K562 (cell line): Measurements from ENCODE around the gene SHISA9. TPM values are rescaled to one million over a fixed set of nuclear protein-coding genes. Genes with fewer than 3 reads are reported as not detected.

ENCODE experiments used
- ATAC-seq: fragments of 200-7000 bp; cut with Tn5 transposase; 3 replicates; pipeline ENCODE4 v1.9.1; 2020; ENCODE audit warnings: moderate library complexity
- BruUV-seq: library from RNA; stranded (reverse); fragments of 400-500 nt; replicated peaks from 2 replicates; lab custom pipeline; 2021; lab: Mats Ljungman, UMichigan
- CTCF ChIA-PET: fragments of 300-600 bp; formaldehyde crosslinking; extraction: SDS; loops from one replicate; lab custom pipeline; 2021; ENCODE audit warnings: low intra/inter-chr PET ratio; lab: Yijun Ruan, JAX
- POLR2A ChIA-PET: fragments of 300-600, 350-650 bp; sonication (Branson Sonifier 250); formaldehyde crosslinking; extraction: SDS; loops from one replicate; lab custom pipeline; 2021; ENCODE audit warnings: antibody characterized with exemption, inconsistent platforms; lab: Yijun Ruan, JAX
- DNase-seq, 4 experiments: peaks; one replicate each; pipeline versions ENCODE4 v3.0.0 to v3.0.0-alpha.2; 2011 to 2018; ENCODE audit warnings: low spot score in 3 of 4, mixed read lengths in 3 of 4; ENCODE audit errors: extremely low read depth in 1 of 4
- FAIRE-seq: peaks from 2 replicates; lab custom pipeline; 2011; peaks lifted over from hg19 to GRCh38; lab: Jason Lieb, UNC
- H2AFZ ChIP-seq: 2 replicates; pipeline ENCODE4 v1.6.0; 2011; ENCODE audit warnings: low read depth, low read length, control low read depth, inconsistent platforms
- H3K27ac ChIP-seq: fragments of 200-600 bp; 3 replicates; pipeline ENCODE4 v1.8.0; 2011; ENCODE audit warnings: low read depth, mild to moderate bottlenecking, control low read depth, inconsistent platforms, low read length, moderate library complexity, mixed read lengths; ENCODE audit errors: extremely low read depth
- H3K27me3 ChIP-seq, 2 experiments: fragments of 300-600 bp in 1 of 2; 2 replicates in 1 of 2; 3 replicates in 1 of 2; pipeline versions ENCODE4 v1.6.0 to v1.8.0; 2011; ENCODE audit warnings: inconsistent platforms in 2 of 2, low read length in 2 of 2, mild to moderate bottlenecking in 1 of 2, mixed read lengths in 1 of 2, moderate library complexity in 1 of 2; ENCODE audit not compliant: control insufficient read depth in 2 of 2, insufficient read depth in 2 of 2
- H3K36me3 ChIP-seq: fragments of 300-600 bp; 3 replicates; pipeline ENCODE4 v1.8.0; 2011; ENCODE audit warnings: mild to moderate bottlenecking, low read length, inconsistent platforms; ENCODE audit not compliant: control insufficient read depth, insufficient read depth
- H3K4me1 ChIP-seq, 2 experiments: fragments of 200-600 bp in 1 of 2; replicated peaks in 1 of 2; 2 replicates in 1 of 2; 3 replicates in 1 of 2; pipeline versions ENCODE4 v1.5.1 to v1.8.0; 2011; ENCODE audit warnings: inconsistent platforms in 2 of 2, low read length in 2 of 2, mild to moderate bottlenecking in 1 of 2, mixed read lengths in 1 of 2, moderate library complexity in 1 of 2; ENCODE audit not compliant: control insufficient read depth in 2 of 2, insufficient read depth in 2 of 2
- H3K4me2 ChIP-seq: 2 replicates; pipeline ENCODE4 v1.6.1; 2011; ENCODE audit warnings: low read length, control low read depth, inconsistent platforms, mixed read lengths; ENCODE audit not compliant: insufficient read depth
- H3K4me3 ChIP-seq: fragments of 200-600 bp; sonication (generic), shearing (Covaris generic); 2 replicates; pipeline ENCODE4 v1.5.1; 2016; ENCODE audit warnings: control low read depth, inconsistent platforms
- H3K79me2 ChIP-seq: fragments of 200-600 bp; 3 replicates; pipeline ENCODE4 v1.8.0; 2011; ENCODE audit warnings: low read length, inconsistent platforms; ENCODE audit not compliant: control insufficient read depth, insufficient read depth
- H3K9ac ChIP-seq, 2 experiments: 2 replicates each; pipeline versions ENCODE4 v1.6.0 to v1.6.1; 2011; ENCODE audit warnings: low read depth in 2 of 2, low read length in 2 of 2, control low read depth in 1 of 2, inconsistent platforms in 1 of 2, mild to moderate bottlenecking in 1 of 2, mixed read lengths in 1 of 2; ENCODE audit not compliant: insufficient read depth in 1 of 2
- H3K9me1 ChIP-seq: one replicate; pipeline ENCODE4 v1.6.0; 2011; ENCODE audit warnings: inconsistent platforms, mild to moderate bottlenecking, low read length, moderate library complexity; ENCODE audit not compliant: control insufficient read depth, insufficient read depth
- H3K9me3 ChIP-seq: replicated peaks from 2 replicates; pipeline ENCODE4 v1.5.1; 2011; ENCODE audit warnings: low read depth, low read length, inconsistent platforms; ENCODE audit not compliant: control insufficient read depth, insufficient read depth
- H4K20me1 ChIP-seq: replicated peaks from 2 replicates; pipeline ENCODE4 v1.6.1; 2011; ENCODE audit warnings: low read length, inconsistent platforms, mixed read lengths; ENCODE audit not compliant: control insufficient read depth, insufficient read depth
- AFF1 ChIP-seq, 2 experiments: fragments of 450-650 bp; IDR thresholded peaks; 2 replicates each; pipeline ENCODE4 v1.6.1; 2018; ENCODE audit warnings: mild to moderate bottlenecking in 2 of 2, low read depth in 1 of 2; ENCODE audit not compliant: partially characterized antibody in 2 of 2
- MAFF ChIP-seq: IDR thresholded peaks from 2 replicates; pipeline ENCODE4 v1.6.1; 2012; ENCODE audit warnings: low read length, improper control_type of control experiment
- NFE2L1 ChIP-seq: fragments of 450-650 bp; IDR thresholded peaks from 2 replicates; pipeline ENCODE4 v1.6.1; 2016; ENCODE audit warnings: missing genetic modification characterization, low read depth, mild to moderate bottlenecking, missing compliant biosample characterization, moderate library complexity, borderline replicate concordance
- NR2C2 ChIP-seq, 2 experiments: fragments of 200-800 bp in 1 of 2; sonication (Bioruptor generic) in 1 of 2; sonication (generic) in 1 of 2; formaldehyde crosslinking in 1 of 2; IDR thresholded peaks; 2 replicates each; pipeline versions ENCODE4 v1.6.1 to v1.8.0; 2016 to 2022; ENCODE audit warnings: mild to moderate bottlenecking in 1 of 2, missing compliant biosample characterization in 1 of 2, missing genetic modification characterization in 1 of 2, missing genetic modification reagents in 1 of 2
- NUFIP1 ChIP-seq: fragments of 450-650 bp; IDR thresholded peaks from 2 replicates; pipeline ENCODE4 v1.6.1; 2018; ENCODE audit not compliant: partially characterized antibody
- PRPF4 ChIP-seq: fragments of 200-400 bp; formaldehyde crosslinking; IDR thresholded peaks from one replicate; pipeline ENCODE4 v1.6.1; 2017; ENCODE audit warnings: low read length, low read depth, mild to moderate bottlenecking; ENCODE audit not compliant: insufficient read depth, poor library complexity, severe bottlenecking
- RAD21 ChIP-seq, 2 experiments: fragments of 250-450 bp in 1 of 2; fragments of 450-650 bp in 1 of 2; sonication (Bioruptor Pico) in 1 of 2; formaldehyde crosslinking in 1 of 2; IDR thresholded peaks in 1 of 2; conservative IDR thresholded peaks in 1 of 2; 2 replicates each; pipeline versions ENCODE4 v1.4.0 to v1.8.0; 2020 to 2022; ENCODE audit warnings: mild to moderate bottlenecking in 2 of 2, moderate library complexity in 1 of 2
- RFX7 ChIP-seq: fragments of 250-450 bp; sonication (Bioruptor Pico); IDR thresholded peaks from 2 replicates; pipeline ENCODE4 v1.5.1; 2021; ENCODE audit warnings: mild to moderate bottlenecking
- THRAP3 ChIP-seq: fragments of 450-650 bp; IDR thresholded peaks from 2 replicates; pipeline ENCODE4 v1.6.1; 2016; ENCODE audit warnings: mild to moderate bottlenecking, inconsistent platforms, borderline replicate concordance
- ZNF311 ChIP-seq: fragments of 250-450 bp; sonication (Bioruptor Pico); IDR thresholded peaks from 2 replicates; pipeline ENCODE4 v1.4.0; 2020; ENCODE audit warnings: mild to moderate bottlenecking, moderate library complexity
- ZNF316 ChIP-seq: fragments of 450-650 bp; IDR thresholded peaks from 2 replicates; pipeline ENCODE4 v1.6.1; 2016
- WGBS: fragments of 100-300 bp; shearing (Covaris generic); methylation state at CpG from one replicate; pipeline ENCODE4 v1.1.6; 2016; ENCODE audit warnings: low coverage, mixed read lengths; ENCODE audit not compliant: insufficient coverage; ENCODE audit errors: missing lambda C conversion rate; 5-methylcytosine and 5-hydroxymethylcytosine counted together
- in situ Hi-C: fragments of 300-500 bp; cut with MboI; formaldehyde crosslinking; loops from 4 replicates; pipeline ENCODE4 v1.15.0; 2018; ENCODE audit warnings: inconsistent platforms, mixed read lengths
- intact Hi-C: fragments of 100-400 bp; cut with micrococcal nuclease; formaldehyde crosslinking; loops from 2 replicates; pipeline ENCODE4 v1.14.2; 2022
- polyA plus RNA-seq, 8 experiments: library from polyadenylated mRNA; depleted of rRNA in 4 of 8; stranded (reverse) in 5 of 8; unstranded in 3 of 8; fragments of >200 nt; fragmentation: Nextera tagmentation in 2 of 8; fragmentation: Illumina TruSeq in 1 of 8; extraction: Ambion mirVana in 2 of 8; extraction: Trizol in 1 of 8; gene quantifications; 2 replicates each; pipeline versions ENCODE4 v1.2.1 to v1.2.3, GENCODE V29; 2011 to 2014; ENCODE audit warnings: inconsistent platforms in 1 of 8, missing spikeins in 1 of 8
- total RNA-seq, 7 experiments: library from RNA; depleted of rRNA in 6 of 7; stranded (reverse); fragments of >200 nt in 6 of 7; fragmentation: Illumina TruSeq in 2 of 7; extraction: Trizol in 2 of 7; gene quantifications; 2 replicates each; pipeline versions ENCODE4 v1.2.1 to v1.2.3, GENCODE V29; 2011 to 2021; ENCODE audit warnings: low replicate concordance in 1 of 7

The SHISA9 gene
- total and polyA plus RNA-seq, 9 of the 15 experiments (the other 6 are each of a cell fraction or from before 2014, with no cell fraction given) = under 0.01 to 0.16 (median 0.01) TPM; not detected in 6

- no TSS peak for BruUV-seq
- POLR2A ChIA-PET = no interaction called here
- TF ChIP-seq AFF1 (IDR thresholded peaks at IDR 0.05; ENCODE audit: low read depth in 1 of 2, partially characterized antibody in 2 of 2) = no peak
- TF ChIP-seq NUFIP1 = no peak
- TF ChIP-seq ZNF316 = no peak
- TF ChIP-seq RAD21 (CRISPR knock-in tag; conservative IDR thresholded peaks at IDR 0.05 in 1 of 2, IDR thresholded peaks at IDR 0.05 in 1 of 2) = no peak
- TF ChIP-seq RFX7 (CRISPR knock-in tag) = no peak
- TF ChIP-seq PRPF4 = no peak
- no peak for TF ChIP-seq NFE2L1 (tag)
- no peak for TF ChIP-seq THRAP3
- TF ChIP-seq NR2C2 (CRISPR knock-in tag; IDR thresholded peaks at IDR 0.05) = no peak
- TF ChIP-seq NR2C2 (tag; IDR thresholded peaks at IDR 0.05) = no peak
- no peak for TF ChIP-seq MAFF
- TF ChIP-seq ZNF311 (CRISPR knock-in tag) = no peak
Measured at GRCh38 chr16:12976496-12976895, 75.1 kb downstream of the SHISA9 start.

More at GRCh38 chr16:12976496-12976895, 75.1 kb downstream of the SHISA9 start:
- Histone ChIP-seq H3K27ac (no peak overlapping the region), H3K9me3 (no peaks in the 10 kb centered on the region), H4K20me1 (no peaks in the 10 kb centered on the region), H3K9me1 (no peaks in the 10 kb centered on the region), H2AFZ (no peak overlapping the region), H3K4me3 (no peak overlapping the region), H3K4me2 (no peak overlapping the region), H3K9ac (no peak overlapping the region), H3K36me3 (no peaks in the 10 kb centered on the region), H3K4me1 (no peaks in the 10 kb centered on the region), H3K79me2 (no peaks in the 10 kb centered on the region), H3K27me3 (no peaks in the 10 kb centered on the region)
- in situ Hi-C loops (no loop called here), intact Hi-C loops (no loop called here)
- DNase-seq = no peak
- CTCF ChIA-PET = no interaction called here
- WGBS = 4% methylated on average over 2 of the region's 2 CpGs
- no peak for FAIRE-seq
- no peak for ATAC-seq
